ENCODE data around the gene CNTNAP5. TPM values are rescaled to one million over a fixed set of nuclear protein-coding genes. Genes with fewer than 3 reads are reported as not detected.

Gene CNTNAP5
- total RNA-seq, 1 experiment from 2014 or later, result 0.48 TPM

DNA sequence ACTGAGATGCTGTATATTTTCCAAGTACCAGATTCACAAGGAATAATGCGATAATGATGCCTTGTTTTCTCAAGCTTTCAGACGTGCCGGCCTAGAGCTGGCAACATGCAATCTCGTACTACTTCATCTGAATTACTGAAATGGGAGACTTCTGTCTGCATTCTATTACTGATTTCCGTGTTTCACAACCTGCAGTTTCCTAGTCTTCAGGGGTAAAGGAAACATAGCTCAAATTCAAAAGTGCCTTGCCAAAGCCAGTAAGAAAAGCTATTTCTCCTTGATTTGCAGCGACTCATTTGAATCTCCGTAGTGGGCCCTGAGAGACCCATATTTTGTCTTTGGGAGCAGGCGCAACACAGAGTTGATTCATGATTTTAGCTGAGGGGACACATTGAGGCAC lies 289.0 kb downstream of the CNTNAP5 start:
- no peaks in the 10 kb centered on the region for H3K79me1 ChIP-seq (ENCODE audit: insufficient read depth, low read depth, low read length, poor library complexity, severe bottlenecking)
- H3K79me2 ChIP-seq (ENCODE audit: insufficient read depth, low read length), result no peaks in the 10 kb centered on the region
- no peaks in the 10 kb centered on the region for H4K20me1 ChIP-seq (ENCODE audit: control insufficient read depth, insufficient read depth, insufficient read length)
- no peak overlapping the region for H2BK15ac ChIP-seq (ENCODE audit: low read depth, low read length)
- H3K27ac ChIP-seq (ENCODE audit: insufficient read length, low read depth, low read length), result no peak overlapping the region
- TF ChIP-seq, protein P1, sequence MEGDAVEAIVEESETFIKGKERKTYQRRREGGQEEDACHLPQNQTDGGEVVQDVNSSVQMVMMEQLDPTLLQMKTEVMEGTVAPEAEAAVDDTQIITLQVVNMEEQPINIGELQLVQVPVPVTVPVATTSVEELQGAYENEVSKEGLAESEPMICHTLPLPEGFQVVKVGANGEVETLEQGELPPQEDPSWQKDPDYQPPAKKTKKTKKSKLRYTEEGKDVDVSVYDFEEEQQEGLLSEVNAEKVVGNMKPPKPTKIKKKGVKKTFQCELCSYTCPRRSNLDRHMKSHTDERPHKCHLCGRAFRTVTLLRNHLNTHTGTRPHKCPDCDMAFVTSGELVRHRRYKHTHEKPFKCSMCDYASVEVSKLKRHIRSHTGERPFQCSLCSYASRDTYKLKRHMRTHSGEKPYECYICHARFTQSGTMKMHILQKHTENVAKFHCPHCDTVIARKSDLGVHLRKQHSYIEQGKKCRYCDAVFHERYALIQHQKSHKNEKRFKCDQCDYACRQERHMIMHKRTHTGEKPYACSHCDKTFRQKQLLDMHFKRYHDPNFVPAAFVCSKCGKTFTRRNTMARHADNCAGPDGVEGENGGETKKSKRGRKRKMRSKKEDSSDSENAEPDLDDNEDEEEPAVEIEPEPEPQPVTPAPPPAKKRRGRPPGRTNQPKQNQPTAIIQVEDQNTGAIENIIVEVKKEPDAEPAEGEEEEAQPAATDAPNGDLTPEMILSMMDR (conservative IDR thresholded peaks at IDR 0.05), result no peak
- H2AFZ ChIP-seq (ENCODE audit: low read length), result no peak overlapping the region
- no peak overlapping the region for H3K27ac Mint-ChIP-seq
- no peak overlapping the region for H3K4ac ChIP-seq (ENCODE audit: low read depth, low read length)
- H3K14ac ChIP-seq (ENCODE audit: insufficient read depth, low read length), result no peak overlapping the region
- H3K18ac ChIP-seq (ENCODE audit: insufficient read length, low read depth, low read length), result no peak overlapping the region
- H3K23ac ChIP-seq (ENCODE audit: insufficient read length, low read depth, low read length), result no peak overlapping the region
- H3K9me3 ChIP-seq (ENCODE audit: control insufficient read depth, low read depth, low read length), result no peaks in the 10 kb centered on the region
- H4K8ac ChIP-seq (replicated peaks; ENCODE audit: insufficient read length, low read depth, low read length), result no peak overlapping the region
- H3K9me3 Mint-ChIP-seq, result peaks cover 0 to 3% of the 10 kb centered on the region in 2 experiments; a peak in 1 of 5 replicates
- H3K4me1 Mint-ChIP-seq, result peaks cover 11 to 15% of the 10 kb centered on the region in 2 experiments
- H3K4me1 ChIP-seq (ENCODE audit: insufficient read depth, low read length), result no peaks in the 10 kb centered on the region
- no peak overlapping the region for H2BK12ac ChIP-seq (ENCODE audit: insufficient read length, low read depth, low read length)
- H3K4me2 ChIP-seq (ENCODE audit: insufficient read depth, insufficient read length, low read length), result no peak overlapping the region
- H2BK20ac ChIP-seq (ENCODE audit: low read depth, low read length, poor library complexity, severe bottlenecking), result no peak overlapping the region
- no peaks in the 10 kb centered on the region for H3K27me3 Mint-ChIP-seq (ENCODE audit: low read depth)
- no peak for DNase-seq
- H2BK120ac ChIP-seq (ENCODE audit: low read depth, low read length, poor library complexity, severe bottlenecking), result no peak overlapping the region
- no peaks in the 10 kb centered on the region for H3K36me3 Mint-ChIP-seq (ENCODE audit: insufficient read depth in 1 of 3, low read depth in 3 of 3)
- H3K4me3 Mint-ChIP-seq, result no peak overlapping the region
- no peaks in the 10 kb centered on the region for H3K27me3 ChIP-seq (ENCODE audit: insufficient read depth, low read length)
- H2BK5ac ChIP-seq (ENCODE audit: insufficient read length, low read length), result no peak overlapping the region
- H3T11ph ChIP-seq (ENCODE audit: low read length), result no peak overlapping the region
- no CpG with 5 or more reads among the region's 8 CpGs for WGBS (ENCODE audit: extremely low coverage, insufficient read length, low lambda C conversion rate)
- no peak overlapping the region for H3K9ac ChIP-seq (ENCODE audit: extremely low read depth, insufficient read length, low read length)
- no peak overlapping the region for H2AK5ac ChIP-seq (ENCODE audit: insufficient read length, low read length)
- H3K56ac ChIP-seq (ENCODE audit: insufficient read length, low read depth, low read length), result no peak overlapping the region
- no peak overlapping the region for H4K91ac ChIP-seq (ENCODE audit: insufficient read length, low read depth, low read length)
- H3K23me2 ChIP-seq (ENCODE audit: insufficient read length, low read depth, low read length, poor library complexity, severe bottlenecking), result no peaks in the 10 kb centered on the region
- no peak overlapping the region for H4K5ac ChIP-seq (ENCODE audit: insufficient read length, low read depth, low read length)
